GM12878 (cell line): Measurements from ENCODE around the gene SLC4A9. TPM values are rescaled to one million over a fixed set of nuclear protein-coding genes. Genes with fewer than 3 reads are reported as not detected.

Experiments used
- ATAC-seq: fragments of 200-7000 bp; cut with Tn5 transposase; 3 replicates; pipeline ENCODE4 v1.9.1; 2020; ENCODE audit warnings: mild to moderate bottlenecking, moderate library complexity
- BruUV-seq: library from RNA; stranded (reverse); fragments of 400-500 nt; replicated peaks from 2 replicates; lab custom pipeline; 2021; lab: Mats Ljungman, UMichigan
- CTCF ChIA-PET: fragments of 300-600 bp; sonication (Branson Sonifier 250); formaldehyde crosslinking; extraction: SDS; loops from one replicate; lab custom pipeline; 2021; ENCODE audit warnings: inconsistent platforms; lab: Yijun Ruan, JAX
- POLR2A ChIA-PET: fragments of 350-600 bp; formaldehyde crosslinking; extraction: SDS; loops from one replicate; lab custom pipeline; 2021; ENCODE audit warnings: inconsistent platforms; lab: Charles Lee
- RAD21 ChIA-PET: fragments of 300-600 bp; sonication (Branson Sonifier 250); formaldehyde crosslinking; loops from one replicate; lab custom pipeline; 2023; ENCODE audit warnings: antibody characterized with exemption; ENCODE audit not compliant: unreplicated experiment; lab: Charles Lee
- SMC1A ChIA-PET: fragments of 300-600 bp; sonication (Branson Sonifier 250); formaldehyde crosslinking; loops from one replicate; lab custom pipeline; 2023; ENCODE audit not compliant: unreplicated experiment, uncharacterized antibody; lab: Charles Lee
- DNase-seq: peaks from one replicate; pipeline ENCODE4 v3.0.0-alpha.2; 2011; ENCODE audit warnings: low read depth, low spot score
- FAIRE-seq: peaks from 3 replicates; lab custom pipeline; 2011; peaks lifted over from hg19 to GRCh38; lab: Jason Lieb, UNC
- H2AFZ ChIP-seq: 2 replicates; pipeline ENCODE4 v1.6.0; 2011; ENCODE audit warnings: low read depth, low read length, control low read depth; ENCODE audit not compliant: control insufficient read depth
- H3K27ac ChIP-seq: 2 replicates; pipeline ENCODE4 v1.5.1; 2011; ENCODE audit warnings: control low read depth; ENCODE audit not compliant: control insufficient read depth, insufficient read depth
- H3K27me3 ChIP-seq, 2 experiments: replicated peaks in 1 of 2; 2 replicates each; pipeline versions ENCODE4 v1.6.0 to v1.6.1; 2011; ENCODE audit warnings: low read length in 1 of 2; ENCODE audit not compliant: control insufficient read depth in 2 of 2, insufficient read depth in 2 of 2
- H3K36me3 ChIP-seq, 2 experiments: 2 replicates each; pipeline ENCODE4 v1.5.1; 2011; ENCODE audit warnings: low read length in 1 of 2; ENCODE audit not compliant: control insufficient read depth in 2 of 2, insufficient read depth in 2 of 2
- H3K4me1 ChIP-seq: 2 replicates; pipeline ENCODE4 v1.6.1; 2011; ENCODE audit warnings: mild to moderate bottlenecking, low read length, moderate library complexity, mixed read lengths; ENCODE audit not compliant: control insufficient read depth, insufficient read depth
- H3K4me2 ChIP-seq: 2 replicates; pipeline ENCODE4 v1.6.0; 2011; ENCODE audit warnings: control low read depth; ENCODE audit not compliant: control insufficient read depth, insufficient read depth
- H3K4me3 ChIP-seq: fragments of 200-600 bp; sonication (generic); 2 replicates; pipeline ENCODE4 v1.5.1; 2016
- H3K79me2 ChIP-seq: 2 replicates; pipeline ENCODE4 v1.6.0; 2011; ENCODE audit warnings: low read length; ENCODE audit not compliant: control insufficient read depth, insufficient read depth
- H3K9ac ChIP-seq: 2 replicates; pipeline ENCODE4 v1.8.0; 2011; ENCODE audit warnings: low read length, control low read depth, mixed read lengths; ENCODE audit not compliant: control insufficient read depth, insufficient read depth
- H3K9me3 ChIP-seq: replicated peaks from 3 replicates; pipeline ENCODE4 v1.5.1; 2011; ENCODE audit warnings: mild to moderate bottlenecking, low read length; ENCODE audit not compliant: control insufficient read depth, insufficient read depth
- H4K20me1 ChIP-seq: 2 replicates; pipeline ENCODE4 v1.6.0; 2011; ENCODE audit not compliant: control insufficient read depth, insufficient read depth
- BRCA1 ChIP-seq: IDR thresholded peaks from 2 replicates; pipeline ENCODE4 v1.6.1; 2011; ENCODE audit warnings: low read depth, low read length, improper control_type of control experiment
- CEBPB ChIP-seq, 2 experiments: fragments of 150-350 bp in 1 of 2; IDR thresholded peaks; 2 replicates each; pipeline ENCODE4 v1.6.1; 2012 to 2014; ENCODE audit warnings: low read depth in 2 of 2, low read length in 2 of 2, borderline replicate concordance in 1 of 2, inconsistent platforms in 1 of 2
- CREM ChIP-seq: IDR thresholded peaks from 2 replicates; pipeline ENCODE4 v1.6.1; 2014; ENCODE audit warnings: antibody characterized with exemption, low read depth
- E4F1 ChIP-seq: fragments of 450-650 bp; IDR thresholded peaks from 2 replicates; pipeline ENCODE4 v1.6.1; 2018; ENCODE audit warnings: borderline replicate concordance, mild to moderate bottlenecking; ENCODE audit not compliant: partially characterized antibody
- LARP7 ChIP-seq: fragments of 450-650 bp; IDR thresholded peaks from 2 replicates; pipeline ENCODE4 v1.6.1; 2017; ENCODE audit warnings: mild to moderate bottlenecking
- PAX8 ChIP-seq: fragments of 450-650 bp; IDR thresholded peaks from 2 replicates; pipeline ENCODE4 v1.6.1; 2017; ENCODE audit warnings: mild to moderate bottlenecking, moderate library complexity
- PML ChIP-seq: IDR thresholded peaks from 2 replicates; pipeline ENCODE4 v1.6.1; 2012; ENCODE audit warnings: low read length, inconsistent platforms
- POLR2AphosphoS5 ChIP-seq: IDR thresholded peaks from 2 replicates; pipeline ENCODE4 v1.6.1; 2011; ENCODE audit warnings: mild to moderate bottlenecking, low read length, inconsistent platforms
- RELA ChIP-seq: fragments of 450-650 bp; IDR thresholded peaks from 2 replicates; pipeline ENCODE4 v1.8.0; 2014; ENCODE audit warnings: borderline replicate concordance; ENCODE audit not compliant: partially characterized antibody
- SIN3A ChIP-seq: IDR thresholded peaks from 2 replicates; pipeline ENCODE4 v1.6.1; 2012; ENCODE audit warnings: low read depth, low read length, improper control_type of control experiment
- SMARCA5 ChIP-seq: fragments of 450-650 bp; IDR thresholded peaks from 2 replicates; pipeline ENCODE4 v1.6.1; 2017; ENCODE audit warnings: mild to moderate bottlenecking
- SRF ChIP-seq, 2 experiments: IDR thresholded peaks; 2 replicates each; pipeline ENCODE4 v1.6.1; 2011; ENCODE audit warnings: low read depth in 2 of 2, low read length in 2 of 2, mild to moderate bottlenecking in 1 of 2, moderate library complexity in 1 of 2
- ZNF622 ChIP-seq: fragments of 450-650 bp; IDR thresholded peaks from 2 replicates; pipeline ENCODE4 v1.6.1; 2017; ENCODE audit warnings: mild to moderate bottlenecking, inconsistent platforms
- WGBS: methylation state at CpG from one replicate; pipeline ENCODE4 v1.1.6; 2016; ENCODE audit warnings: low lambda C conversion rate; ENCODE audit not compliant: insufficient replicate concordance, insufficient coverage; ENCODE audit errors: missing lambda C conversion rate; 5-methylcytosine and 5-hydroxymethylcytosine counted together
- in situ Hi-C: fragments of 300-500 bp; cut with MboI; formaldehyde crosslinking; loops from 9 replicates; pipeline ENCODE4 v1.14.3; 2018; ENCODE audit warnings: mixed read lengths
- intact Hi-C: fragments of 100-400 bp; cut with micrococcal nuclease; formaldehyde crosslinking; loops from one replicate; pipeline ENCODE4 v1.14.2; 2022; ENCODE audit not compliant: unreplicated experiment
- polyA plus RNA-seq, 11 experiments: library from polyadenylated mRNA; depleted of rRNA in 4 of 11; unstranded in 6 of 11; stranded (reverse) in 5 of 11; fragments of >200 nt; fragmentation: Nextera tagmentation in 4 of 11; fragmentation: Illumina TruSeq in 1 of 11; extraction: Ambion mirVana in 4 of 11; extraction: Trizol in 1 of 11; gene quantifications; 1 replicate in 1 of 11; 2 replicates in 10 of 11; pipeline versions ENCODE4 v1.2.1 to v1.2.3, GENCODE V29; 2011 to 2016; ENCODE audit warnings: inconsistent platforms in 2 of 11, missing spikeins in 2 of 11, low read depth in 1 of 11
- total RNA-seq, 4 experiments: library from RNA; depleted of rRNA in 3 of 4; stranded (reverse); fragments of >200 nt in 3 of 4; fragmentation: Illumina TruSeq in 1 of 4; extraction: Trizol in 1 of 4; gene quantifications; 2 replicates each; pipeline versions ENCODE4 v1.2.1 to v1.2.3, GENCODE V29; 2013 to 2021
- TF ChIP-seq, protein P1 (sequence below): fragments of 450-650 bp; IDR thresholded peaks from 2 replicates; pipeline ENCODE4 v1.6.1; 2017; ENCODE audit warnings: mild to moderate bottlenecking, moderate library complexity
- TF ChIP-seq, protein P2 (sequence below): IDR thresholded peaks from 2 replicates; pipeline ENCODE4 v1.6.1; 2011; ENCODE audit warnings: mild to moderate bottlenecking, low read depth, low read length, moderate library complexity; ENCODE audit not compliant: insufficient replicate concordance

SLC4A9 gene
- total and polyA plus RNA-seq, 10 of the 15 experiments (the other 5 are each of a cell fraction or from before 2014, with no cell fraction given): 0.03 to 0.05 (median 0.05) TPM; not detected in 7

- H3K79me2 ChIP-seq: no peaks in the 10 kb centered on the region
- H3K9ac ChIP-seq: no peak overlapping the region
- CTCF ChIA-PET: interaction anchor here (0.9 to 2.2 kb wide), 9 partner anchors 7 to 356 kb away, joined by 3 to 7 read pairs (median 4); no protein-coding TSS in a partner anchor
- H3K27ac ChIP-seq: no peak overlapping the region
- H4K20me1 ChIP-seq: no peaks in the 10 kb centered on the region
- POLR2A ChIA-PET: interaction anchor here (1.1 kb wide), 1 partner anchor 35 kb away, joined by 3 read pairs; no protein-coding TSS in a partner anchor
- no peaks in the 10 kb centered on the region for H3K36me3 ChIP-seq
- RAD21 ChIA-PET: interaction anchor here (0.9 to 4.9 kb wide), 2 partner anchors 35 to 355 kb away, joined by 3 to 34 read pairs; partner anchors contain the start of gene ANKHD1
- no TSS peak for BruUV-seq
- no peak overlapping the region for H3K4me2 ChIP-seq
- no peaks in the 10 kb centered on the region for H3K9me3 ChIP-seq
- no peak for ATAC-seq
- no peak for FAIRE-seq
- no peaks in the 10 kb centered on the region for H3K27me3 ChIP-seq
- no peak for DNase-seq
- 97% methylated on average over 4 of the region's 4 CpGs for WGBS
- intact Hi-C loops: no loop called here
- in situ Hi-C loops: no loop called here
- H3K4me3 ChIP-seq: no peak overlapping the region
- H2AFZ ChIP-seq: no peak overlapping the region
- H3K4me1 ChIP-seq: no peaks in the 10 kb centered on the region; the same call in 1 of the 2 replicates
- SMC1A ChIA-PET: interaction anchor here (0.6 to 1.2 kb wide), 3 partner anchors 105 to 354 kb away, joined by 3 to 4 read pairs (median 3); no protein-coding TSS in a partner anchor
- TF ChIP-seq CREM (no peak), POLR2AphosphoS5 (no peak), RELA (no peak), SMARCA5 (no peak), ZNF622 (no peak), PML (no peak), LARP7 (no peak), CEBPB (IDR thresholded peaks at IDR 0.05; ENCODE audit: borderline replicate concordance in 1 of 2, low read depth in 2 of 2, low read length in 2 of 2) (no peak), E4F1 (no peak), SIN3A (no peak), PAX8 (no peak), BRCA1 (no peak), SRF (IDR thresholded peaks at IDR 0.05; ENCODE audit: low read depth in 2 of 2, low read length in 2 of 2) (no peak)
- TF ChIP-seq, protein P1, sequence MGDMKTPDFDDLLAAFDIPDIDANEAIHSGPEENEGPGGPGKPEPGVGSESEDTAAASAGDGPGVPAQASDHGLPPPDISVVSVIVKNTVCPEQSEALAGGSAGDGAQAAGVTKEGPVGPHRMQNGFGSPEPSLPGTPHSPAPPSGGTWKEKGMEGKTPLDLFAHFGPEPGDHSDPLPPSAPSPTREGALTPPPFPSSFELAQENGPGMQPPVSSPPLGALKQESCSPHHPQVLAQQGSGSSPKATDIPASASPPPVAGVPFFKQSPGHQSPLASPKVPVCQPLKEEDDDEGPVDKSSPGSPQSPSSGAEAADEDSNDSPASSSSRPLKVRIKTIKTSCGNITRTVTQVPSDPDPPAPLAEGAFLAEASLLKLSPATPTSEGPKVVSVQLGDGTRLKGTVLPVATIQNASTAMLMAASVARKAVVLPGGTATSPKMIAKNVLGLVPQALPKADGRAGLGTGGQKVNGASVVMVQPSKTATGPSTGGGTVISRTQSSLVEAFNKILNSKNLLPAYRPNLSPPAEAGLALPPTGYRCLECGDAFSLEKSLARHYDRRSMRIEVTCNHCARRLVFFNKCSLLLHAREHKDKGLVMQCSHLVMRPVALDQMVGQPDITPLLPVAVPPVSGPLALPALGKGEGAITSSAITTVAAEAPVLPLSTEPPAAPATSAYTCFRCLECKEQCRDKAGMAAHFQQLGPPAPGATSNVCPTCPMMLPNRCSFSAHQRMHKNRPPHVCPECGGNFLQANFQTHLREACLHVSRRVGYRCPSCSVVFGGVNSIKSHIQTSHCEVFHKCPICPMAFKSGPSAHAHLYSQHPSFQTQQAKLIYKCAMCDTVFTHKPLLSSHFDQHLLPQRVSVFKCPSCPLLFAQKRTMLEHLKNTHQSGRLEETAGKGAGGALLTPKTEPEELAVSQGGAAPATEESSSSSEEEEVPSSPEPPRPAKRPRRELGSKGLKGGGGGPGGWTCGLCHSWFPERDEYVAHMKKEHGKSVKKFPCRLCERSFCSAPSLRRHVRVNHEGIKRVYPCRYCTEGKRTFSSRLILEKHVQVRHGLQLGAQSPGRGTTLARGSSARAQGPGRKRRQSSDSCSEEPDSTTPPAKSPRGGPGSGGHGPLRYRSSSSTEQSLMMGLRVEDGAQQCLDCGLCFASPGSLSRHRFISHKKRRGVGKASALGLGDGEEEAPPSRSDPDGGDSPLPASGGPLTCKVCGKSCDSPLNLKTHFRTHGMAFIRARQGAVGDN: no peak
- TF ChIP-seq, protein P2, sequence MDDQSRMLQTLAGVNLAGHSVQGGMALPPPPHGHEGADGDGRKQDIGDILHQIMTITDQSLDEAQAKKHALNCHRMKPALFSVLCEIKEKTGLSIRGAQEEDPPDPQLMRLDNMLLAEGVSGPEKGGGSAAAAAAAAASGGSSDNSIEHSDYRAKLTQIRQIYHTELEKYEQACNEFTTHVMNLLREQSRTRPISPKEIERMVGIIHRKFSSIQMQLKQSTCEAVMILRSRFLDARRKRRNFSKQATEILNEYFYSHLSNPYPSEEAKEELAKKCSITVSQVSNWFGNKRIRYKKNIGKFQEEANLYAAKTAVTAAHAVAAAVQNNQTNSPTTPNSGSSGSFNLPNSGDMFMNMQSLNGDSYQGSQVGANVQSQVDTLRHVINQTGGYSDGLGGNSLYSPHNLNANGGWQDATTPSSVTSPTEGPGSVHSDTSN: no peak
These were observed 5.9 kb downstream of the SLC4A9 start for GRCh38 chr5:140365941-140366340.
